ENCODE measurements around the gene LMBRD1. TPM values are rescaled to one million over a fixed set of nuclear protein-coding genes. Genes with fewer than 3 reads are reported as not detected.
"Not testable (repeated sequence)": the region's sequence is repeated elsewhere in the genome, so short reads cannot be mapped to it uniquely, and the experiment has no call there.

The LMBRD1 gene
- polyA plus RNA-seq, 1 donor (not counting 4 experiments of a cell fraction or from before 2014, with no cell fraction given): 30.1 TPM

DNA sequence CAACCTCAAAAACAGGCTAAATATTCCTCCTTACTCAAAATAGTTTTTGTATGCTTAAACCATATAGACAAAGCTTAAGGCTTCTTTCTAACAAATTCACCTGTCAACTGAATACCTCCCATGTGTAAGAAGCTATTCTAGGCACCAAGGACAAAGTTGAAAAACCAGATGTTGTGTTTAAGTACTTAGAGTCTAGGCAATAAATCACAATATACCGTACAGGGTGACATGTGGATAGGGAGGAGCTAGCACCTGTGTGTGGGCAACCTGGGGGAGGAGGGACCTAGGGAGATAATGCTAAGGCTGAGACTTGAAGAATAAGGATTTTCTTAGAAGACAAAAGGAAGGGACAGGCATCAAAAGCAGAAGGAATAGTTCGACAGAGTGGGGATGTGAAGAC is 123.5 kb downstream of the LMBRD1 start:
- dilution Hi-C loops (cut with MboI; ENCODE audit: extremely low pct_ligation_motif_present, low sequenced_read_pairs): no loop called here
- H3K27me3 ChIP-seq (ENCODE audit: control insufficient read depth, extremely low read depth, insufficient read depth, low read length): no peaks in the 10 kb centered on the region
- no peak overlapping the region for H3K4me2 ChIP-seq (ENCODE audit: control insufficient read depth, extremely low read depth, insufficient read depth, low read depth, low read length)
- no peaks in the 10 kb centered on the region for H3K4me1 ChIP-seq (ENCODE audit: control insufficient read depth, extremely low read depth, insufficient read depth, low read length)
- H3K9me1 ChIP-seq (ENCODE audit: control insufficient read depth, extremely low read depth, insufficient read depth, low read length): no peaks in the 10 kb centered on the region
- H3K27ac ChIP-seq (ENCODE audit: control insufficient read depth, insufficient read depth, low read length): no peak overlapping the region
- no peak overlapping the region for H3K9ac ChIP-seq (ENCODE audit: control insufficient read depth, extremely low read depth, insufficient read depth, low read length)
- FAIRE-seq (no peak), DNase-seq (ENCODE audit: low read depth, low spot score) (no peak)
- H3K36me3 ChIP-seq (ENCODE audit: control insufficient read depth in 2 of 2, extremely low read depth in 1 of 2, insufficient read depth in 2 of 2, low read length in 2 of 2): no peaks in the 10 kb centered on the region
- H3K9me3 ChIP-seq (ENCODE audit: control insufficient read depth, low read depth, low read length): no peaks in the 10 kb centered on the region
- no peak overlapping the region for H3K4me3 ChIP-seq (ENCODE audit: control insufficient read depth in 2 of 3, extremely low read depth in 1 of 3, insufficient read depth in 2 of 3, low read depth in 1 of 3, low read length in 3 of 3)
- TF ChIP-seq, protein P1, sequence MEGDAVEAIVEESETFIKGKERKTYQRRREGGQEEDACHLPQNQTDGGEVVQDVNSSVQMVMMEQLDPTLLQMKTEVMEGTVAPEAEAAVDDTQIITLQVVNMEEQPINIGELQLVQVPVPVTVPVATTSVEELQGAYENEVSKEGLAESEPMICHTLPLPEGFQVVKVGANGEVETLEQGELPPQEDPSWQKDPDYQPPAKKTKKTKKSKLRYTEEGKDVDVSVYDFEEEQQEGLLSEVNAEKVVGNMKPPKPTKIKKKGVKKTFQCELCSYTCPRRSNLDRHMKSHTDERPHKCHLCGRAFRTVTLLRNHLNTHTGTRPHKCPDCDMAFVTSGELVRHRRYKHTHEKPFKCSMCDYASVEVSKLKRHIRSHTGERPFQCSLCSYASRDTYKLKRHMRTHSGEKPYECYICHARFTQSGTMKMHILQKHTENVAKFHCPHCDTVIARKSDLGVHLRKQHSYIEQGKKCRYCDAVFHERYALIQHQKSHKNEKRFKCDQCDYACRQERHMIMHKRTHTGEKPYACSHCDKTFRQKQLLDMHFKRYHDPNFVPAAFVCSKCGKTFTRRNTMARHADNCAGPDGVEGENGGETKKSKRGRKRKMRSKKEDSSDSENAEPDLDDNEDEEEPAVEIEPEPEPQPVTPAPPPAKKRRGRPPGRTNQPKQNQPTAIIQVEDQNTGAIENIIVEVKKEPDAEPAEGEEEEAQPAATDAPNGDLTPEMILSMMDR (optimal IDR thresholded peaks at IDR 0.05 in 1 of 3, IDR thresholded peaks at IDR 0.05 in 1 of 3, conservative IDR thresholded peaks at IDR 0.05 in 1 of 3; ENCODE audit: extremely low read depth in 1 of 3, insufficient read depth in 2 of 3, low read length in 3 of 3): no peak
- no peak for TF ChIP-seq EZH2 (IDR thresholded peaks at IDR 0.05; ENCODE audit: low read length)
- no peaks in the 10 kb centered on the region for H3K79me2 ChIP-seq (ENCODE audit: control insufficient read depth, insufficient read depth, low read length)
- no peak overlapping the region for H2AFZ ChIP-seq (ENCODE audit: control insufficient read depth, low read length)
- H4K20me1 ChIP-seq (ENCODE audit: control insufficient read depth, extremely low read depth, insufficient read depth, low read length): no peaks in the 10 kb centered on the region

DNA sequence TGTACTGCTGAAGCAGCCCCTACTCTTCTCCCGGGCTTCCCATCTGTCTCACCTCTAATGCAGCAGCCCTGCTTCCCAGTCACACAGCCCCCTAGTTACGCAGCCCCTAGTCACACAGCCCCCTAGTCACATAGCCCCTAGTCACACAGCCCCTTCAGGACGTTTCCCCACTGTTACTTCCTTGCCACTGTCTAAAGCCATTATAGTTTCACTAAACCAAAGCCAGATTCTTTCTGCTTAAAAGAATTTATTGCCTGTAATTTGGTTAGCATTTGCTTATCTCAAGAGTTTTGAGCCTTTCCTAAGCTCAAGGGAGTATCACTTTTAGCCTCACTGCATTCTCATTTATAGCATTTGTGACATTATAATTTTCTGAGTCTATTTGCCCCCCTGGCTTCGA is 127.9 kb downstream of the LMBRD1 start:
- Histone ChIP-seq H3K4me2 (ENCODE audit: control insufficient read depth, extremely low read depth, insufficient read depth, low read depth, low read length) (no peak overlapping the region), H3K79me2 (ENCODE audit: control insufficient read depth, insufficient read depth, low read length) (no peaks in the 10 kb centered on the region), H3K9me3 (ENCODE audit: control insufficient read depth, low read depth, low read length) (no peaks in the 10 kb centered on the region), H3K27me3 (ENCODE audit: control insufficient read depth, extremely low read depth, insufficient read depth, low read length) (no peaks in the 10 kb centered on the region), H3K27ac (ENCODE audit: control insufficient read depth, insufficient read depth, low read length) (no peak overlapping the region), H3K36me3 (ENCODE audit: control insufficient read depth in 2 of 2, extremely low read depth in 1 of 2, insufficient read depth in 2 of 2, low read length in 2 of 2) (no peaks in the 10 kb centered on the region), H3K9ac (ENCODE audit: control insufficient read depth, extremely low read depth, insufficient read depth, low read length) (no peak overlapping the region), H2AFZ (ENCODE audit: control insufficient read depth, low read length) (no peak overlapping the region), H3K4me1 (ENCODE audit: control insufficient read depth, extremely low read depth, insufficient read depth, low read length) (no peaks in the 10 kb centered on the region), H3K9me1 (ENCODE audit: control insufficient read depth, extremely low read depth, insufficient read depth, low read length) (no peaks in the 10 kb centered on the region), H4K20me1 (ENCODE audit: control insufficient read depth, extremely low read depth, insufficient read depth, low read length) (no peaks in the 10 kb centered on the region), H3K4me3 (ENCODE audit: control insufficient read depth in 2 of 3, extremely low read depth in 1 of 3, insufficient read depth in 2 of 3, low read depth in 1 of 3, low read length in 3 of 3) (no peak overlapping the region)
- no peak for DNase-seq (ENCODE audit: low read depth, low spot score)
- FAIRE-seq: no peak
- TF ChIP-seq, protein P1 (optimal IDR thresholded peaks at IDR 0.05 in 1 of 3, IDR thresholded peaks at IDR 0.05 in 1 of 3, conservative IDR thresholded peaks at IDR 0.05 in 1 of 3; ENCODE audit: extremely low read depth in 1 of 3, insufficient read depth in 2 of 3, low read length in 3 of 3): no peak
- no peak for TF ChIP-seq EZH2 (IDR thresholded peaks at IDR 0.05; ENCODE audit: low read length)
- dilution Hi-C loops (cut with MboI; ENCODE audit: extremely low pct_ligation_motif_present, low sequenced_read_pairs): no loop called here

DNA sequence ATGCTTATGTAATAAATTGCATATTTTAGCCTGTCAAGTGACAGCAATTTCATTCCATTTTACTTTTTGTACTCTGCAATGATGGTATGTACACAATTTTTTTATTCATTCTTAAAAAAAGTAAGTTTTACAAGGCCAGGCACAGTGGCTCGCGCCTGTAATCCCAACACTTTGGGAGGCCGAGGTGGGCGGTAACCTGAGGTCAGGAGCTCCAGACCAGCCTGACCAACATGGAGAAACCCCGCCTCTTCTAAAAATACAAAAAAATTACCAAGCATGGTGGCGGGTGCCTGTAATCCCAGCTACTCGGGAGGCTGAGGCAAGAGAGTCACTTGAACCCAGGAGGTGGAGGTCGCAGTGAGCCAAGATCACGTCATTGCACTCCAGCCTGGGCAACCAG is 130.0 kb downstream of the LMBRD1 start:
- H3K9me3 ChIP-seq (ENCODE audit: control insufficient read depth, low read depth, low read length); H2AFZ ChIP-seq (ENCODE audit: control insufficient read depth, low read length); H3K4me3 ChIP-seq (ENCODE audit: control insufficient read depth in 2 of 3, extremely low read depth in 1 of 3, insufficient read depth in 2 of 3, low read depth in 1 of 3, low read length in 3 of 3); H3K27me3 ChIP-seq (ENCODE audit: control insufficient read depth, extremely low read depth, insufficient read depth, low read length); H3K9ac ChIP-seq (ENCODE audit: control insufficient read depth, extremely low read depth, insufficient read depth, low read length); DNase-seq (ENCODE audit: low read depth, low spot score); FAIRE-seq; H3K27ac ChIP-seq (ENCODE audit: control insufficient read depth, insufficient read depth, low read length); H3K4me2 ChIP-seq (ENCODE audit: control insufficient read depth, extremely low read depth, insufficient read depth, low read depth, low read length); dilution Hi-C loops (cut with MboI; ENCODE audit: extremely low pct_ligation_motif_present, low sequenced_read_pairs); H3K79me2 ChIP-seq (ENCODE audit: control insufficient read depth, insufficient read depth, low read length); H4K20me1 ChIP-seq (ENCODE audit: control insufficient read depth, extremely low read depth, insufficient read depth, low read length); H3K4me1 ChIP-seq (ENCODE audit: control insufficient read depth, extremely low read depth, insufficient read depth, low read length); H3K9me1 ChIP-seq (ENCODE audit: control insufficient read depth, extremely low read depth, insufficient read depth, low read length); H3K36me3 ChIP-seq (ENCODE audit: control insufficient read depth in 2 of 2, extremely low read depth in 1 of 2, insufficient read depth in 2 of 2, low read length in 2 of 2): not testable (repeated sequence)
